Stimulated activated CD8-positive, alpha-beta memory T cell treated with anti-CD3 and anti-CD28 coated beads, Interleukin-2, amount 100 ng/mL, for 1 hour (primary cell): ENCODE results near the gene MYO18B.

ENCODE experiments used
- DNase-seq, 2 donors: peaks; one replicate each; pipeline ENCODE4 v3.0.0-alpha.2; 2020; ENCODE audit warnings: low read depth in 2 of 2

MYO18B gene

GRCh38 chr22:25749420-25750169 lies 7.6 kb downstream of the MYO18B start:
- no peak for DNase-seq

DNA sequence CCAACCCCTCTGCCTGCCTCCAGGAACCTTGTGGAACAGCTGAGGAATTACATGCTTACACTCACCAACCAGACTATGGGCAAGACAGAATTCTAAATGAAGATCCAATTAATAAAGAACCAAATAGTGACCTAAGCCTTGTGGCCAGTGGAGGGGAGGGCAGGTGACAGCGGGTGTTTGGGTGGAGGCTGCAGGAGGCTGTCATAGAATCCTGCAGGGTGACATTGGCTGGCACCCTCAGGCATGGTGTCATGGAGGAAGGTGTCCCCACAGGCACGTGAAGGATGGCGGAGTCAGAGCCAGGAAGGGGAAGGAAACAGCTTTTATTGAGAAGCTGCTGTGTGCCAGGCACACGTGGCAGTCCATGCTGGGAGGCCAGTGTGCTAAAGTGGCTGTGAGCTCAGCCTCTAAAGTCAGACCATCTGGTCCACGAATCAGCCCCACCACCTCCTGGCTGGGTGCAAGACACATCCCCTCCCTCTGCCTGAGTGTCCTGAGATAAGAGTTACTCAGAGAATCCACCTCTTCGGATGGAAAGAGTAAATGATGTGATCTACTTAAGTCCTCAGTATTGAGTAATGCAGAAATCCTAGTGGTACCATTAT lies 8.7 kb downstream of the MYO18B start:
- no peak for DNase-seq

DNA sequence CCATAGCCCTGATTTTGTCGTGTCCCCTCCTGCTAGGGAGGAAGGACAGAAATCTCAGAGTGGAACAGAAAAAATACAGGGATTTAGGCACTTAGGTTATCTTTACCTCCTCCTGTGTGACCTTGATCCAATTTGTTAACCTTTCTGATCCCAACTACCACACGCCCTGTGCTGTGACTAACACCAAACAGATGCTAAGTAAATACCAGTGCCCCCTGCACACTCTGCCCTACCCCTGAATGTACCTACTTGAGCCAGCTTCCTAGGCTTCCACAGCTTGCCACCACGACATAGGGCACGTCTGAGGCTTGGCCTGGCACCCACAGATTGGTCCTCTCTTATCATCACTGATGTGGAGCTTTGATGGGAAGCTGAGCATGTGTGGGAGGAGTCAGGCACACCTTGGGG lies 9.2 kb downstream of the MYO18B start:
- no peak for DNase-seq

DNA sequence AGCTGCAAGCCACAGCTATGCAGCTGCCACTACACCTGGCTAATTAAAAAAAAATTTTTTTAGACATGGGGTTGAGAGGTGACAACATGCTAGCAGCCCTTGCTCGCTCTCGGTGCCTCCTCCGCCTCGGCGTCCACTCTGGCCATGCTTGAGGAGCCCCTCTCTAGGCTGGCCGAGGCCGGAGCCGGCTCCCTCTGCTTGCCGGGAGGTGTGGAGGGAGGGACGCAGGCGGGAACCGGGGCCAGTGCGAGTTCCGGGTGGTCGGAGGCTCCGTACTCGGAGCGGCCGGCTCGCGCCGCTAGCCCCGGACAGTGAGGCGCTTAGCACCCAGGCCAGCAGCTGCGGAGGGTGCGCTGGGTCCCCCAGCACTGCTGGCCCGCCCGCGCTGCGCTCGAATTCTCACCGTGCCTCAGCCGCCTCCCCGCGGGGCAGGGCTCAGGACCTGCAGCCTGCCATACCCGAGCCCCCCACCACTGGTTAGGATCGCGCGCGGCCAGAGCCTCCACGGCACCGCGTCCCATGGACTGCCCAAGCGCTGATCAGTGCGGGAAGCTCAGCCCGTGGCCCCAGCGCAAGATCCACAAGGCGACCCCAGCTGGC lies 10.7 kb downstream of the MYO18B start:
- no peak for DNase-seq

GRCh38 chr22:25753252-25753651 lies 11.3 kb downstream of the MYO18B start:
- DNase-seq = no peak

DNA sequence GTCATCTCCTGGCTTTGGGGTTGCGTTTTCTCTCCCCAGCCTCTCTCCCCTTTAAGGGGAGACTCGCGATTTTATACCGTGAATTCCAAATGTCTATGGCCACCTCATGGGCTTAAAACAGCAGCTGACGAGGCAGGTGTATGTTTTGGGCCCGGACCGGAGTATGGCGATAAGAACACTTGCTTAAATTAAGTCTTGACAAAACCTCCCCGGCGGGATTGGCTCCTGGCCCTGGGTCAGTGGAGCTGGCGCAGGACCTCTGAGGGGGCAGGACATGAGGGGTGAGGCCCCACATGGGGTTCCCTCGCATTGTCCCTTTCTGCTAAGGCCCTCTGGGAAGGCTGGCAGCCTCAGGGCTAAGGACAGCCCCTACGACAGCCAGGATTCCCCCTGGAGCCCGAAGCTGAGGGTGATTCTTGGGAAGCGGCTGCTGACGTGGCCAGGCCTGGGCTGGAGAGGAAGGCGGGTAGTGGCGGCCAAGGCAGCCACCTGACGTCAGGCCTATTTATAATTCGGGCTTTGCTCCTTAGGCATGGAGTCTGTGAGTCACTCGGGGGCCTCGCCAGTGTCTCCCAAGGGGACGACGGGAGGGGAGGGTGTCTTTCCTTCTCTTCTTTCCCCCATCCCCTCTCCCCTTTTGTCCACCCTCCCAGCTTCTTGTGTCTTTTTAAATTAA lies 12.7 kb downstream of the MYO18B start:
- DNase-seq = no peak

- no peak for DNase-seq
Measured at GRCh38 chr22:25757686-25758085, 15.7 kb downstream of the MYO18B start.

GRCh38 chr22:25758316-25758715 lies 16.3 kb downstream of the MYO18B start:
- DNase-seq = no peak

- DNase-seq = no peak
Measured at GRCh38 chr22:25759825-25760231, 17.8 kb downstream of the MYO18B start.

- no peak for DNase-seq
Measured at GRCh38 chr22:25760294-25760693, 18.3 kb downstream of the MYO18B start.

DNA sequence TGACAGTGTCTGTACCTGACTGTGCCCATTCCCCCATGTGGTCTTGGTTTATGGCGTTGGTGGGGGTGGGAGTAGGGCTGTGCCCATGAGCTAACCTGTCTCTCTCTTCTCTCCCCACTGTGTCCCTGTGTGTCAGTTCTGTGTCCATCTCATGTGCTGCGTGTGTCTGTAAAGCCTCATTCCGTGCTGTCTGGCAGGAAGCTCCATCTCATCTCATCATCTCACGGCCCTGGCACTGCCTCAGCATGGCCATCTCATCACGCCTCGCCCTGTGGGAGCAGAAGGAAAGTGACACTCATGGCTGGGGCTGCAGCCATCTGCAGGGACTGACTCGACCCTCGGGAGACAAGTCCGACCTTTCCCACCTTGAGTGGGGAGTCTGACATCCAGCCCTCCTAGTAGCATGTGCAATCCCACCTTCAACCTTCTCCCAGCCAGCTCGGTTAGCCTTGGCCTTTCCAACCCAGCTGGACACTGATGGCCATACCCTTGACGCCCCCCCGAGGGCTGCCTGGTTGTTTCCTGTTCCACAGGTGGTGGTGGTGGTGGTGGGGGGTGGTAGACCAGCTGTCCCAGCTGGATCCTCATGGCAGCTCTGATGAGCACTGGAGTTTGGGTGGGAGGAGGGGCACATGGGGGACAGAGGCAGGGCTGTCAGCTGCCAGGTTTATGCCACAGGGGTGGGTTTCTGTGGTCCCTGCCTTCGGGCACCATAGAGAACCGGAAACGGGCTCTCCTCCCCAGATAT lies 19.0 kb downstream of the MYO18B start:
- no peak for DNase-seq

DNA sequence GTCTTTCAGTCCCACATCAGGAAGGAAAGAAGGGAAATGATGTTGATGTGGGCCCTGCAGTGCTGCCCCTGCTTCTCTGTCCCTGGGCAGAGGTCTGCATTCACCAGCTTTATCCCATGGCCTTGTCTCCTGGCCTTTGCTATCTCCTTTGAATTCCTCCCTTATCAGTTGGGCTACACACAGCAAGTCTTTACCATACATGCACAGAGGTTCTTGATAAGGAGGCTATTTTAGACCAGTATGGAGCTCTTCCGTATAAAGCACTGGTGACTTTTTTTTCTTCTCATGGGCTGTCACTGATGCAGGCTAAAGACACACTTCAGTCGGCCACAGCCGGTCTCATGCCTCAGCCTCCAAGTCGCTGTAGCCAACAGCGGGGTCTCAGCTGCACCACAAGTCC lies 20.2 kb downstream of the MYO18B start:
- no peak for DNase-seq

DNA sequence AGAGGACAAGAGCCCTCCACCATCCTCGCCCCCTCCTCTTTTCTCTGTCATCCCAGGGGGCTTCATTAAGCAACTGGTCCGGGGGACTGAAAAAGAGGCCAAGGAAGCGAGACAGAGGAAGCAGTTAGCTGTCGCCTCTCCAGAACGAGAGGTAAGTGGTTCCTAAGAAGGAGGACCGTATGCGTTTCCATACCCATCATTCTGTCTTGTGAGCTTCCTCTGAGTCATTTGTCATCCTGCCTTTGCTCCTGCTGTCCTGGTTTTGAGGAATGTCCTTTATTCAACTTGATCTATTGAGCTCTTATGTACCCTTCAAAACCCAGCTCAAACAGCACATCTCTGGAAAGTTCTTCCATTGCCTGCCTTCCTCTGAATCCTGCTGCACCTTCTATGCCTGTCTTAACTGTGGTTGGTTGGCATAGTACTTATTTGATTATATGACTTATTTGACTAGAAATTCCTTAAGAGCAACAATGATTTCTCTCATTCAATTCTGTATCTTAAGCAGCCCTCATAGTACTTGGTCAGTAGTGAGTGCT lies 21.3 kb downstream of the MYO18B start:
- no peak for DNase-seq

- DNase-seq = no peak
Measured at GRCh38 chr22:25764270-25765015, 22.5 kb downstream of the MYO18B start.

DNA sequence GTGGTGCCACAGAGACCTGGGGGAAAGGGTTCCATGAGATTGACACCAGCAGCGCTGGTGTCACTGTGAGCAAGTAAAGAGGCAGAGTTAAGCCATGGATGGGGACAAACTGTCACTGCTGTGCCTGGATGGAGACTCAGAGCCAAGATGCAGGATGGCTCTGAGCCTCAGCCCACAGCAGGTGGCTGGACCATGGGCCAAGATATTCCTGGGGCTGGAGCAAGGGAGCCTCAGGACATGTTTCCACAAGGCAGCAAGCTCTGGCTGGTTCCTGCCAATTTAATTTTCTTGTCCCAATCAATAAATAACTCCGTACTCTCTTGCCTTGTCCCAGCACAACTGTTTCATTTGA lies 23.0 kb downstream of the MYO18B start:
- DNase-seq = no peak

DNA sequence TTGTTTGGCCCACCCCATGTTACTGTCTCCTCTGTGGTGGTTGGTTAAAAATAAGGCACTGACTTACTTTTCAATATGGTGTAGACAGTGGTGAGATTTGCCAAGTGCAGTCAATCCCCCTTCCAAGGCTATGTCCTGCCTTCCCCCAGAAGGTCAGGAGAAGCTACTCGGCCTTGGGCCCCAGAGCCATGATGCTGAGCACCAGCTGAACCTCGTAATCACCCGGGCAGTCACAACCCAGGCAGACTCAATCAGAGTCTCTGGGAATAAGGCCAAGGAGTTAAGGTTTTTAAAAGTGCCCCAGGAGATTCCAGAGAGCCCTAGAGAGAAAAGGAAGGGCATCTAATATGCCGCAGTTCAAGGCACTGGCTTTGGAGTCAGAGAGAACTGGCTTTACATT lies 23.8 kb downstream of the MYO18B start:
- DNase-seq = no peak

GRCh38 chr22:25766418-25766817 lies 24.4 kb downstream of the MYO18B start:
- DNase-seq = no peak

GRCh38 chr22:25770333-25770732 lies 28.3 kb downstream of the MYO18B start:
- DNase-seq = no peak

- DNase-seq = no peak
Measured at GRCh38 chr22:25772288-25772687, 30.3 kb downstream of the MYO18B start.

DNA sequence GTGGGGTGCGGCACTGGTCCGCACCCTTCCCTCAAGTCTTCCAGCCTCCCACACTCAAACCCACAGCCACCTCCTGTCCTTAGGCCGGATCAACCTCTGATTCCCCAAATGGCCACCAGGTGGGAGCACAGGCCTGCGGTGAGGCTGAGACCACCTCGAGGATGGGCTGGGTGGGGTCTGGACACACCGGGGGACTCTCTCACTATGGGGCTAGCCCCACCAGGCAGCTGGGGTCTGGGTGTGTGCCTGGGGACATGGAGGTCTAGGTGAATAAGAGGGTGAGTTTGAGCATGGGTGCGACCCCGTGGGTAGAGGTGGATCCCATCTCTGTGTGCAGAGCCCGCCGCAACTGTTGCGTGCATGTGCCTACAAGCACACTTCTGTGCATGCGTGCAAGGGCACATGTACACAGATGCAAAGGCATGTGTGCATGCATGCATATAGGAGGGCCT lies 32.6 kb downstream of the MYO18B start:
- no peak for DNase-seq

DNA sequence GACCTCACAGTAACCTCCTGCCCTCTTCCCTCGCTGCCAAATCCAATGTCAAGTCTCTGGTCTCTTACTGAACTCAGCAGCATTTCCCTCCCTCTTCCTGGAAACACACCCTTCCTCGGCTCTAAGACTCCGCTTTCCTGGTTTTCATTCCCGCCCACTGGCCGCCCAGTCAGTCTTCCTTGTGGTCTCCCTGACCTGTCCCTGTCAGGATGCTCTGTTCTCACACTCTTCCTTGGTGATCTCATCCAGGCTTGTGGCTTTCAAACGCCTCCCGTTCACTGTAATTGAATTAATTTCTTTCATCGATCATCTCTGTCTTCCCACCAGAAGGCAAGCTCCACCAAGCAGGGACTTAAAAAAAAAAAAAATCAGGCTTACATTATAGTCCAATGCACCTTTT lies 33.5 kb downstream of the MYO18B start:
- no peak for DNase-seq
